ENCODE measurements around the gene CHST13.

CHST13 gene

DNA sequence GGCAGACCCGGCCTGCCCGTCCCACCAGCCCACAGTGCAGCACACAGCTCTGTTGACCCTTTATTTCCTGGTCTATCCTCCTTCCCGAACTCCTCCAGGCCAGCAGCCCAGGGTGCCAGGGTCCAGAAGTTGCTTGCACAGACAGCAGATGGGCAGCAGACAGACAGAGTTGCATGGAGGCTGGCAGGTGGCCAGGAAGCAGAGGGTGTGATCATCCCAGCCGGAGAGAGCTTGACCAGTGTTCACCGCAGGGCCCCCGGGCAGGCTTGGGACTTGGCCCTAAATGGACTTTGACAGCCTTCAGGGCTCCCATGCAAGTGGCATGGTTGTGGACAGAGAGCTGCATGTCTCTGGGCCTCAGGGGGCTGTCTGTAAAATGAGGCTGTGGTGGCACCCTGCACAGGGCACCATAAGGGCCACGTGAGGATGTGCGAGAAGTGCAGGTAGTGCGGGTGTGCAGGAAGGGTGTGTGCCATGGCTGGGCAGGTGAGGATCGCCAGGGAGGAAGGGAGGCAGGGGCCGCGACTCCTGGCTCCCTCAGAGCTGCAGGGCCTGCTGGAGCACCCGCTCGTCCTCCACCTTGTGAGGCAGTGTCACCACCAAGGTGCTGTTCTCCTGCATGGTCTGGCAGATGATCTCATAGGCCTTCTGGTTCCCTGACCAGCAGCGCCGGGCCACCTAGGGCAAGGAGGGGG lies 42.0 kb upstream of the CHST13 start:
- H3K27ac ChIP-seq (ENCODE audit: low read length) = no peak overlapping the region

DNA sequence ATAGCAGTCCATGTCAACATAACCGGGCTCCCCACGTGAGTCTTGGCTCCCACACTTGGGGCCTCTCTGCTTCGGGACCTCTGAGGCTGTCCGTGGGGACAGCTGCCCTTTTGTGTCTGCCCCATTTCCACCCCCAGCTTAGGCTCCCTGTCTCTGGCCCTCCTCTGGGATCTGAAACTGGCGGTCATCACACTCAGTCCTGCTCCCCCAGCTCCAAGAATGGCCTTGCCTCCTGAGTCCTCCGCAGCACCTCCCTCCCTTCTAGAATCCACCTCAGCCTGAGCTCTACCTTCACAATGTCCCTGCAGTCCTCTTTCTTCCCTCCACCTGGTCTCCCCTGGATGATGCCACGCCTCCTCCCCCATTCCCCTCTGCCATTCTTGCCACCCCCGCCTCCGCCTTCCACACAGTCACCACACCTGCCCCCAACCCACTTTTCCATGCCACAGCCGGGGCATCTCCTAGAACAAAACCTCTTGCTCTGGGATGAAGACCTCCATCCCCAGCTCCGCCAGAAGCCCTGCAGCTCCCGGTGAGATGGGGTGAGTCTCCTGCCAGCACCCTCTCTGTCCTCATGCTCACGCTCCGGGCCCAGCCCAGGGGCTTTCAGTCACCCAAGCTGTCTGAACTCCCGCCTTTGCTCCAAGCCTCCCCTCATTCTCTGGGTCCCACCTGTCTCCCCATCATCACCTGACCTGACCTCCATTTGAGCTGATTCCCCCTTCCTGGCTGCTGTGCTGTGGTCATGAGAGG lies 41.3 kb upstream of the CHST13 start:
- H3K4me3 ChIP-seq (ENCODE audit: low read length) = no peak overlapping the region
- peaks cover 5% of the 10 kb centered on the region for H3K4me1 ChIP-seq (ENCODE audit: control insufficient read depth, insufficient read depth, low read length)
- no peaks in the 10 kb centered on the region for H3K36me3 ChIP-seq (ENCODE audit: control insufficient read depth, insufficient read depth, low read length)
- H3K9me3 ChIP-seq (ENCODE audit: control insufficient read depth, insufficient read depth, low read length) = no peaks in the 10 kb centered on the region
- no peaks in the 10 kb centered on the region for H3K27me3 ChIP-seq (ENCODE audit: control insufficient read depth, insufficient read depth, low read length)
- DNase-seq (ENCODE audit: low read depth, low spot score) = no peak
- no CpG with 5 or more reads among the region's 15 CpGs for WGBS (ENCODE audit: insufficient coverage, insufficient read length)
- no peak overlapping the region for H3K27ac ChIP-seq (ENCODE audit: low read length)

More for the DNA sequence above, 42.0 kb upstream of the CHST13 start:
- H3K9me3 ChIP-seq (ENCODE audit: control insufficient read depth, insufficient read depth, low read length) = no peaks in the 10 kb centered on the region
- no peaks in the 10 kb centered on the region for H3K36me3 ChIP-seq (ENCODE audit: control insufficient read depth, insufficient read depth, low read length)
- DNase-seq (ENCODE audit: low read depth, low spot score) = no peak
- no peak overlapping the region for H3K4me3 ChIP-seq (ENCODE audit: low read length)
- H3K4me1 ChIP-seq (ENCODE audit: control insufficient read depth, insufficient read depth, low read length) = peaks cover 6% of the 10 kb centered on the region
- no peaks in the 10 kb centered on the region for H3K27me3 ChIP-seq (ENCODE audit: control insufficient read depth, insufficient read depth, low read length)
- WGBS (ENCODE audit: insufficient coverage, insufficient read length) = no CpG with 5 or more reads among the region's 16 CpGs

DNA sequence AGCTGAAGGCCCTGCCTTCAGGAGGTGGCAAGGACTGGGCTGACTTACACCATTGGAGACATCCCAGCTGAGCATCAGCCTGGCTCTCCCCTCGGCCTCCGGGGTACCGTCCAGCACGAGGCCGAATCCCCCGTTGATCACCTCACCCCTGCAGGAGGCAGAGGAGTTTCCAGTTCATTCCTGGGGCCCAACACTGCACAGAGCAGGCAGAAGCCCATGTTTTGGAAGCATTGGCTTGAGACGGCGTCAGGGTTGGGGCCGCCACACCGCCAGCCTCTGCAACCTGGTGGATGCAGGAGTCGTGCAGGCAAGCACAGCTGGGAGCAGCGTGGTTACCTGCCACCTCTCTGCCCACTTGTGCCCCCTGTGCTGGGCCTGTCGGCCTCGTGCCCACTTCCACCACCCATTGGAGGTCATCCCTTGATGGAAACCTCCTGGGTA lies 40.6 kb upstream of the CHST13 start:
- Histone ChIP-seq H3K4me1 (ENCODE audit: control insufficient read depth, insufficient read depth, low read length) (peaks cover 5% of the 10 kb centered on the region), H3K27me3 (ENCODE audit: control insufficient read depth, insufficient read depth, low read length) (no peaks in the 10 kb centered on the region), H3K27ac (ENCODE audit: low read length) (no peak overlapping the region), H3K36me3 (ENCODE audit: control insufficient read depth, insufficient read depth, low read length) (no peaks in the 10 kb centered on the region), H3K4me3 (ENCODE audit: low read length) (no peak overlapping the region), H3K9me3 (ENCODE audit: control insufficient read depth, insufficient read depth, low read length) (no peaks in the 10 kb centered on the region)
- no CpG with 5 or more reads among the region's 14 CpGs for WGBS (ENCODE audit: insufficient coverage, insufficient read length)
- DNase-seq (ENCODE audit: low read depth, low spot score) = no peak

DNA sequence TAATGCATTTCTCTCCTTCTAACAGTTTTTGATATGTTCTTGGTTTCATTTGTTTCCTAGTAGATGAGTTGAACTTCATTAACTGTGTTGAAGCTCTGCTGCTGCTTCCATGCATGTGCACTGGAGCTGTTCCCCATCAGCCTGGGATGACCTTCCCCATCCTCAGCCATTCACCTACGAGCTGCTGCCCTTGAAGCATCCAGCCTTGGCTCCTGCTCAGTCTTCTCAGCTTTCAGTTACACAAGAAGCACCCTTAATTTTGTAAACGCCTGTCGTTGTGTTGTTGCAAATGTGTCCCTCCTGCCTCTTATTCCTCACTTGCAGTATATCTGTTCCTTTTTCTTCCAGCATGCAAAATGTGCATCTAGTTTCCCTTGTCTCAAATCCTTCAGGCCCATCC lies 39.8 kb upstream of the CHST13 start:
- WGBS (ENCODE audit: insufficient coverage, insufficient read length) = no CpG with 5 or more reads among the region's 3 CpGs
- Histone ChIP-seq H3K27ac (ENCODE audit: low read length) (no peak overlapping the region), H3K4me3 (ENCODE audit: low read length) (no peak overlapping the region), H3K4me1 (ENCODE audit: control insufficient read depth, insufficient read depth, low read length) (peaks cover 5% of the 10 kb centered on the region), H3K27me3 (ENCODE audit: control insufficient read depth, insufficient read depth, low read length) (no peaks in the 10 kb centered on the region), H3K36me3 (ENCODE audit: control insufficient read depth, insufficient read depth, low read length) (no peaks in the 10 kb centered on the region), H3K9me3 (ENCODE audit: control insufficient read depth, insufficient read depth, low read length) (no peaks in the 10 kb centered on the region)
- DNase-seq (ENCODE audit: low read depth, low spot score) = no peak

DNA sequence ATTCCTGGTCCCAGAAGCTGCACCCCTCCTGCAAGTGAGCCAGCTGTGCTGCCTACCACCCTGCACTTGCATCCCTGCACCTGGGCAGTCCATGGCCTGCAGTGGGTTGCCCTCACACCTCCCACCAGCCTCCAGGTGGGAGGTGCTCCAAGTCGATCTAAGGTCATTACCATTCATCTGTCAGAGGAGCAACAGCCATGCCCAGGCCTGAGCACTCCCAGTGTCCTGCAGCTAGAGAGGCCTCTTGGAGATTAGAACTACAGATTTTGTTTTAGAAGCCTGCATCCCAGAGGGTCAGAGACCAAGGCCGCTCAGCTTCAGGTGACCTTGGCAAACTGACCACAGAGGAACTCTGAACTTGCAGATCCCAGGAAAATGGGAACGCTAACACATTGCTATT lies 39.3 kb upstream of the CHST13 start:
- Histone ChIP-seq H3K36me3 (ENCODE audit: control insufficient read depth, insufficient read depth, low read length) (no peaks in the 10 kb centered on the region), H3K27ac (ENCODE audit: low read length) (no peak overlapping the region), H3K9me3 (ENCODE audit: control insufficient read depth, insufficient read depth, low read length) (no peaks in the 10 kb centered on the region), H3K27me3 (ENCODE audit: control insufficient read depth, insufficient read depth, low read length) (no peaks in the 10 kb centered on the region), H3K4me3 (ENCODE audit: low read length) (no peak overlapping the region), H3K4me1 (ENCODE audit: control insufficient read depth, insufficient read depth, low read length) (peaks cover 5% of the 10 kb centered on the region)
- no peak for DNase-seq (ENCODE audit: low read depth, low spot score)
- no CpG with 5 or more reads among the region's 3 CpGs for WGBS (ENCODE audit: insufficient coverage, insufficient read length)

DNA sequence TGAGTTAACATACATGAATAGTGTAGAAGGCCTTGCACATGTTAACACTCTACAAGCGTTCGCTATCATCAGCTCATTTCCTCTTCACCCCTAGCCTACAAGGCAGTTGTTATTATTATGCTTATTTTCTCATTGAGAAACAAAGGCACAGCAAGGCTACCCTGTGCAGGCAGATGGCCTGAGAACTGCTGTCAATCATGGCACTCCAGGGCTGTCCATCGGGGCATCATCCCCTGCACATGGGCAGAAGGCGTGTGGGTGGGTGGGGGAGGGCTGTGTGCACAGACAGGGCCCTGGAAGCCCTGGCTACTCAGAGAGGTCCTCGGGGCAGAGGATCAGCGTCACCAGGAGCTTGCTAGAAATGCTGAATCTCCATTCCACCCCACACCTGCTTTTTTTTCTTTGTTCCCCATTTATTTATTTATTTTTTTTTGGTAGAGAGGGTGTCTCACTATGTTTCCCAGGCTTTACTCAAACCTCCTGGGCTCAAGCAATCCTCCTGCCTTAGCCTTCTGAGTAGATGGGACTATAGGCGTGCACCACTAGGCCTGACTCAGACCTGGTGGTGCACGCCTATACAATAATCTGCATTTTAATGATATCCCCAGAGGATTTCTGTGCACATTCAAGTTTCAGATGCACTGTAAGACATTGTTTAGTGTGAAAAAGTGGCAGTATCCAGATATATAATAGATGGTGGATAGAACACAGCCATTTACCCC lies 38.6 kb upstream of the CHST13 start:
- Histone ChIP-seq H3K27me3 (ENCODE audit: control insufficient read depth, insufficient read depth, low read length) (no peaks in the 10 kb centered on the region), H3K9me3 (ENCODE audit: control insufficient read depth, insufficient read depth, low read length) (no peaks in the 10 kb centered on the region), H3K36me3 (ENCODE audit: control insufficient read depth, insufficient read depth, low read length) (no peaks in the 10 kb centered on the region), H3K4me3 (ENCODE audit: low read length) (no peak overlapping the region), H3K4me1 (ENCODE audit: control insufficient read depth, insufficient read depth, low read length) (peaks cover 5% of the 10 kb centered on the region), H3K27ac (ENCODE audit: low read length) (no peak overlapping the region)
- no CpG with 5 or more reads among the region's 8 CpGs for WGBS (ENCODE audit: insufficient coverage, insufficient read length)
- DNase-seq (ENCODE audit: low read depth, low spot score) = no peak

DNA sequence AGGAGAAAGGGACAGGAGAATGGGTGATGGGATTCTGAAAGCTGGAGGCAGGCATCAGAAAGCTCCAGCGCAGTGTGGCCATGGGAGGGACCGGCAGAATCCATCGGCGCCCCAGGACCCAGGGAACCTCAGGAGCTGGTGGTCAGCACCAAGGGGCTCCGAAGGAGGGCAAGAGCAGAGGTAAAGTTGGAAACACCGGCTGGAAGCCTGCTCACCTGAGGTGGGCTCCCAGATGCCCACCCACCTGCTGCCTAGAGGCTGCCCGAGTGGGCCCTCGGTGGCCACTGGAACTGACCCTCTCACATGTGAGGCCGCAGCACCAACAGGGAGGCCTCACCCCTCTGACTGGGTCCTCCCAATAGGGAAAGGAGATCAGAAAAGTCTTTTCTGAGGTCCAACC lies 38.0 kb upstream of the CHST13 start:
- WGBS (ENCODE audit: insufficient coverage, insufficient read length) = no CpG with 5 or more reads among the region's 9 CpGs
- Histone ChIP-seq H3K9me3 (ENCODE audit: control insufficient read depth, insufficient read depth, low read length) (no peaks in the 10 kb centered on the region), H3K4me3 (ENCODE audit: low read length) (no peak overlapping the region), H3K4me1 (ENCODE audit: control insufficient read depth, insufficient read depth, low read length) (peaks cover 5% of the 10 kb centered on the region), H3K27me3 (ENCODE audit: control insufficient read depth, insufficient read depth, low read length) (no peaks in the 10 kb centered on the region), H3K27ac (ENCODE audit: low read length) (no peak overlapping the region), H3K36me3 (ENCODE audit: control insufficient read depth, insufficient read depth, low read length) (no peaks in the 10 kb centered on the region)
- no peak for DNase-seq (ENCODE audit: low read depth, low spot score)

DNA sequence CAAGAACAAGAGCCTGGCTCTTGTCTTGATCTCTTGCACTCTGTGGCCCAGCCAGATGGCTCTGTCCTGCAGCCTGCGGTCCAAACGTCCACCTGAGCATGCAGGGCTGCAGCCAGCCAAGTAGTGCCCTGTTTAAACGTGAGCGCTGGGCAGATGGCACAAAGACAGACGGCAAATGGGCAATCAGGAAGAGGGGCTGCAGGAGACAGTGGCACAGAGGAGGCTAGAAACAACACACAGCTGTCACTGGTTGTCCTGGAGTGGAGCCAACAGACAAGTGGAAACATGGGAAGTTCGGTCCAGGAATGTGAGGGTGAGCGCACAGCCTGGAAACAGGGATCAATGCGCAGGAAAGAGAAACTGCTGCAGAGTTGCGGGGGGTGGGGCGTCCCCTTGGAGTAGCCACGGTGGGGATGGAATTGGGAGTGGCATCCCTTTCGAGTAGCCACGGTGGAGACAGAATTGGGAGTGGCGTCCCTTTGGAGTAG lies 37.6 kb upstream of the CHST13 start:
- WGBS (ENCODE audit: insufficient coverage, insufficient read length) = no CpG with 5 or more reads among the region's 14 CpGs
- no peak overlapping the region for H3K4me3 ChIP-seq (ENCODE audit: low read length)
- H3K9me3 ChIP-seq (ENCODE audit: control insufficient read depth, insufficient read depth, low read length) = no peaks in the 10 kb centered on the region
- no peak overlapping the region for H3K27ac ChIP-seq (ENCODE audit: low read length)
- H3K4me1 ChIP-seq (ENCODE audit: control insufficient read depth, insufficient read depth, low read length) = peaks cover 6% of the 10 kb centered on the region
- no peaks in the 10 kb centered on the region for H3K36me3 ChIP-seq (ENCODE audit: control insufficient read depth, insufficient read depth, low read length)
- H3K27me3 ChIP-seq (ENCODE audit: control insufficient read depth, insufficient read depth, low read length) = no peaks in the 10 kb centered on the region
- DNase-seq (ENCODE audit: low read depth, low spot score) = no peak

DNA sequence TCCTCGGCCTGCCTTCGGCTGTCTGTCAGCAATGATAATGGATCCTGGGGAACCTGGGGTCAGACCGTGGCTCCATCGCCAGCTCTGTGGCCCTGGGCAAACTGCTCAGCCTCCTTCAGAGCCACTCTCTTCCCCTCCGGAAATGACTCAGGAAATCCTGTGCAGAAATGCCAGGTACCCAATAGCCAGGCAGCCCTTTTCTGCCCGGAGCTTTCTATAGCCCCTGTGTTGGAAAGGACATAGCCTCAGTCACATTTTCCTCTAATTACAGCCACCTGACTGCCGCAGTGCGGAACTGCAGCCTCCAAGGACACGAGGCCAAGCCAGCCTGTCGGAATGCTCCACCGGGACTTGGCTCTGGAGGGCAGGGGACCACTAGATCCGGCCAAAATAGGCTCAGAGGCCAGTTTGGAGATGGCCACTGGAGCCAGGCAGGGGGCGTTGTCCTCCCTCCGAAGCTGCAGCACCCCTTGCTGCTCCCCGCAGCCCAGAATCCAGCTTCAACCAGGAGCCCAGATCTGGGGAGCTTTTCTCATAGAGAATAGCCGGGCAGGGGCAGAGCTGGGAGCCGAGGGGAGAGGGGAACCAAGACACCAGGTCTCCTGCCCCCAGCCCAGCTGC lies 36.7 kb upstream of the CHST13 start:
- DNase-seq (ENCODE audit: low read depth, low spot score) = no peak
- Histone ChIP-seq H3K4me3 (ENCODE audit: low read length) (no peak overlapping the region), H3K9me3 (ENCODE audit: control insufficient read depth, insufficient read depth, low read length) (no peaks in the 10 kb centered on the region), H3K27me3 (ENCODE audit: control insufficient read depth, insufficient read depth, low read length) (no peaks in the 10 kb centered on the region), H3K27ac (ENCODE audit: low read length) (no peak overlapping the region), H3K4me1 (ENCODE audit: control insufficient read depth, insufficient read depth, low read length) (peaks cover 6% of the 10 kb centered on the region), H3K36me3 (ENCODE audit: control insufficient read depth, insufficient read depth, low read length) (no peaks in the 10 kb centered on the region)
- WGBS (ENCODE audit: insufficient coverage, insufficient read length) = no CpG with 5 or more reads among the region's 17 CpGs

DNA sequence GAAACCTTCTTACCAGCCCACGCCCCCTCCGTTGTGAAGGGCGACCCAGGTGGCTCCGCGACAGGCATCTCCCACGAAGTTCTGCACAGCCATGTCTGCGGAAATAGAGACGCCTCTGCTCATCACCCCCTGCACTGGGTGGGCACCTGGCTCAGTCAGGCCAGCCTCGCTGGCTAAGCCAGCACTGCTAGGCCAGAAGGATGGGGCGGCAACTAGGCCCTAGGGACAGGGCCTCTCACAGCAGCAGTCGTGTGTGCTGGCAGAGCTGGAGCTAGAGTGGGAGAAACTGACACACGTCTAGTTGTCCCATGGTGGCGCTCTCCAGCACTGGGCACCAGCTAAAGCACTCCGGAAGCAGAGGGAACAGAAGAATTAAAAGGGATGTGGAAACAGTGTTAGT lies 35.8 kb upstream of the CHST13 start:
- H3K4me3 ChIP-seq (ENCODE audit: low read length) = no peak overlapping the region
- H3K36me3 ChIP-seq (ENCODE audit: control insufficient read depth, insufficient read depth, low read length) = no peaks in the 10 kb centered on the region
- no peaks in the 10 kb centered on the region for H3K27me3 ChIP-seq (ENCODE audit: control insufficient read depth, insufficient read depth, low read length)
- no peaks in the 10 kb centered on the region for H3K9me3 ChIP-seq (ENCODE audit: control insufficient read depth, insufficient read depth, low read length)
- WGBS (ENCODE audit: insufficient coverage, insufficient read length) = no CpG with 5 or more reads among the region's 14 CpGs
- peaks cover 6% of the 10 kb centered on the region for H3K4me1 ChIP-seq (ENCODE audit: control insufficient read depth, insufficient read depth, low read length)
- H3K27ac ChIP-seq (ENCODE audit: low read length) = no peak overlapping the region
- DNase-seq (ENCODE audit: low read depth, low spot score) = no peak

Measured in iPS DF 6.9 (cell line).